WTC11 (cell line): ENCODE results near the gene SCGB1D4. TPM values are rescaled to one million over a fixed set of nuclear protein-coding genes. Genes with fewer than 3 reads are reported as not detected.

Experiments
- ATAC-seq: fragments of 200-7000 bp; cut with Tn5 transposase; 2 replicates; pipeline ENCODE4 v1.10.0; 2021; ENCODE audit warnings: mild to moderate bottlenecking, moderate library complexity
- CTCF ChIA-PET: fragments of 300-600 bp; sonication (Branson Sonifier 250); formaldehyde crosslinking; loops from one replicate; lab custom pipeline; 2021; ENCODE audit warnings: antibody characterized with exemption; lab: Charles Lee
- POLR2A ChIA-PET: fragments of 350-600 bp; sonication (Branson Sonifier 250); formaldehyde crosslinking; loops from one replicate; lab custom pipeline; 2021; ENCODE audit warnings: antibody characterized with exemption; lab: Charles Lee
- DNase-seq: peaks from one replicate; pipeline ENCODE4 v3.0.0; 2021; ENCODE audit warnings: low spot score
- H3K27ac Mint-ChIP-seq: 2 replicates; pipeline ENCODE4 v1.8.0; 2021; ENCODE audit warnings: mixed read lengths
- H3K27me3 Mint-ChIP-seq: 2 replicates; pipeline ENCODE4 v1.8.0; 2021; ENCODE audit warnings: low read depth, mild to moderate bottlenecking, moderate library complexity, mixed read lengths
- H3K36me3 Mint-ChIP-seq: 2 replicates; pipeline ENCODE4 v1.8.0; 2021; ENCODE audit warnings: mixed read lengths
- H3K4me1 Mint-ChIP-seq: 2 replicates; pipeline ENCODE4 v1.8.0; 2022; ENCODE audit warnings: mixed read lengths
- H3K4me3 Mint-ChIP-seq: 2 replicates; pipeline ENCODE4 v1.8.0; 2021; ENCODE audit warnings: mild to moderate bottlenecking, moderate library complexity, mixed read lengths
- H3K9me3 Mint-ChIP-seq: 2 replicates; pipeline ENCODE4 v1.8.0; 2021; ENCODE audit warnings: mixed read lengths
- ATF3 ChIP-seq: sonication (generic); formaldehyde crosslinking; conservative IDR thresholded peaks from 2 replicates; pipeline ENCODE4 v1.8.1; 2022; ENCODE audit warnings: mild to moderate bottlenecking, missing genetic modification reagents
- E2F5 ChIP-seq: sonication (generic); formaldehyde crosslinking; IDR thresholded peaks from 2 replicates; pipeline ENCODE4 v1.8.1; 2022; ENCODE audit warnings: mild to moderate bottlenecking, moderate library complexity, missing genetic modification reagents
- ERG ChIP-seq: fragments of 250-450 bp; sonication (Bioruptor Pico); IDR thresholded peaks from 2 replicates; pipeline ENCODE4 v1.8.0; 2021; ENCODE audit warnings: mild to moderate bottlenecking
- FOXP1 ChIP-seq: sonication (generic); formaldehyde crosslinking; IDR thresholded peaks from 2 replicates; pipeline ENCODE4 v1.8.0; 2022; ENCODE audit warnings: missing genetic modification reagents, mild to moderate bottlenecking, moderate library complexity, borderline replicate concordance
- GABPB1 ChIP-seq: sonication (generic); formaldehyde crosslinking; IDR thresholded peaks from 2 replicates; pipeline ENCODE4 v1.8.1; 2023; ENCODE audit warnings: mild to moderate bottlenecking, missing genetic modification reagents
- IRF1 ChIP-seq: sonication (generic); formaldehyde crosslinking; IDR thresholded peaks from 2 replicates; pipeline ENCODE4 v1.8.0; 2023; ENCODE audit warnings: missing genetic modification reagents
- IRF2 ChIP-seq: sonication (generic); formaldehyde crosslinking; IDR thresholded peaks from 2 replicates; pipeline ENCODE4 v1.8.0; 2022; ENCODE audit warnings: low read depth, missing genetic modification reagents, borderline replicate concordance
- JUN ChIP-seq: sonication (generic); formaldehyde crosslinking; IDR thresholded peaks from 2 replicates; pipeline ENCODE4 v1.8.0; 2023; ENCODE audit warnings: mild to moderate bottlenecking, missing genetic modification reagents
- NR1H2 ChIP-seq: sonication (generic); formaldehyde crosslinking; IDR thresholded peaks from 2 replicates; pipeline ENCODE4 v1.9.0; 2021; ENCODE audit warnings: mild to moderate bottlenecking, moderate library complexity, missing genetic modification reagents
- NR2C2 ChIP-seq: sonication (generic); formaldehyde crosslinking; IDR thresholded peaks from 2 replicates; pipeline ENCODE4 v1.8.0; 2022; ENCODE audit warnings: mild to moderate bottlenecking, missing genetic modification reagents
- NR3C1 ChIP-seq: sonication (generic); formaldehyde crosslinking; conservative IDR thresholded peaks from 2 replicates; pipeline ENCODE4 v1.8.1; 2023; ENCODE audit warnings: low read depth, mild to moderate bottlenecking, missing genetic modification reagents
- OVOL2 ChIP-seq: fragments of 250-450 bp; sonication (Bioruptor Pico); IDR thresholded peaks from 2 replicates; pipeline ENCODE4 v1.9.0; 2021; ENCODE audit warnings: mild to moderate bottlenecking, borderline replicate concordance
- SMAD3 ChIP-seq: sonication (generic); formaldehyde crosslinking; IDR thresholded peaks from 2 replicates; pipeline ENCODE4 v1.8.0; 2022; ENCODE audit warnings: missing genetic modification reagents, mild to moderate bottlenecking, borderline replicate concordance
- SP1 ChIP-seq: sonication (generic); formaldehyde crosslinking; conservative IDR thresholded peaks from 2 replicates; pipeline ENCODE4 v1.8.1; 2022; ENCODE audit warnings: missing genetic modification reagents
- TEAD4 ChIP-seq: sonication (generic); formaldehyde crosslinking; IDR thresholded peaks from 2 replicates; pipeline ENCODE4 v1.8.0; 2022; ENCODE audit warnings: mild to moderate bottlenecking, missing genetic modification reagents
- TP53 ChIP-seq: sonication (generic); formaldehyde crosslinking; IDR thresholded peaks from 2 replicates; pipeline ENCODE4 v1.8.1; 2023; ENCODE audit warnings: mild to moderate bottlenecking, missing genetic modification reagents
- ZBTB21 ChIP-seq: sonication (generic); formaldehyde crosslinking; IDR thresholded peaks from 2 replicates; pipeline ENCODE4 v1.8.1; 2023; ENCODE audit warnings: mild to moderate bottlenecking, missing genetic modification reagents, borderline replicate concordance
- ZBTB43 ChIP-seq: sonication (generic); formaldehyde crosslinking; IDR thresholded peaks from 2 replicates; pipeline ENCODE4 v1.8.1; 2023; ENCODE audit warnings: mild to moderate bottlenecking, missing genetic modification reagents
- ZNF138 ChIP-seq: sonication (generic); formaldehyde crosslinking; conservative IDR thresholded peaks from 2 replicates; pipeline ENCODE4 v1.8.1; 2022; ENCODE audit warnings: mild to moderate bottlenecking, moderate library complexity, missing genetic modification reagents
- ZNF263 ChIP-seq: sonication (generic); formaldehyde crosslinking; IDR thresholded peaks from 2 replicates; pipeline ENCODE4 v1.8.1; 2022; ENCODE audit warnings: low read depth, mild to moderate bottlenecking, moderate library complexity, missing genetic modification reagents
- ZNF416 ChIP-seq: fragments of 250-450 bp; sonication (Bioruptor Pico); IDR thresholded peaks from 2 replicates; pipeline ENCODE4 v1.9.0; 2021; ENCODE audit warnings: mild to moderate bottlenecking, inconsistent platforms
- ZSCAN18 ChIP-seq: fragments of 250-450 bp; sonication (Bioruptor Pico); IDR thresholded peaks from 2 replicates; pipeline ENCODE4 v2.1.2; 2022; ENCODE audit warnings: mild to moderate bottlenecking, moderate library complexity
- total RNA-seq: library from RNA; stranded (reverse); gene quantifications from 3 replicates; pipeline ENCODE4 v1.2.3, GENCODE V29; 2021

The SCGB1D4 gene
- total RNA-seq, 1 experiment from 2014 or later, result not detected

- ChIA-PET POLR2A (no interaction called here), CTCF (interaction anchor here (0.5 to 1.1 kb wide), 3 partner anchors 9 to 81 kb away, joined by 3 to 4 read pairs (median 4); partner anchors contain the start of gene SCGB2A2)
- no peak for ATAC-seq
These were observed 38.5 kb downstream of the SCGB1D4 start for GRCh38 chr11:62260261-62260953.

GRCh38 chr11:62256281-62256680 is 42.6 kb downstream of the SCGB1D4 start:
- Mint-ChIP-seq H3K27me3 (peaks cover 20% of the 10 kb centered on the region), H3K27ac (no peak overlapping the region), H3K9me3 (peaks cover 37% of the 10 kb centered on the region), H3K4me1 (peaks cover 5% of the 10 kb centered on the region; the same call in 1 of the 2 replicates), H3K4me3 (no peak overlapping the region), H3K36me3 (peaks cover 19% of the 10 kb centered on the region)
- no peak for DNase-seq
- CTCF ChIA-PET, result no interaction called here
- TF ChIP-seq ZBTB21, result no peak
- no peak for TF ChIP-seq NR3C1 (CRISPR knock-in tag)
- TF ChIP-seq IRF1 (CRISPR knock-in tag), result no peak
- TF ChIP-seq ERG (CRISPR knock-in tag), result no peak
- TF ChIP-seq OVOL2 (CRISPR knock-in tag), result no peak
- TF ChIP-seq E2F5 (CRISPR knock-in tag), result no peak
- no peak for TF ChIP-seq TP53 (CRISPR knock-in tag)
- no peak for TF ChIP-seq ZNF263 (CRISPR knock-in tag)
- no peak for TF ChIP-seq SP1 (CRISPR knock-in tag)
- TF ChIP-seq ZSCAN18 (CRISPR knock-in tag), result no peak
- no peak for TF ChIP-seq TEAD4 (CRISPR knock-in tag)
- no peak for TF ChIP-seq IRF2 (CRISPR knock-in tag)
- TF ChIP-seq ZBTB43, result no peak
- no peak for TF ChIP-seq ZNF138 (CRISPR knock-in tag)
- no peak for TF ChIP-seq NR1H2
- no peak for TF ChIP-seq FOXP1 (CRISPR knock-in tag)
- TF ChIP-seq SMAD3 (CRISPR knock-in tag), result no peak
- no peak for TF ChIP-seq ATF3 (CRISPR knock-in tag)
- TF ChIP-seq NR2C2, result no peak
- POLR2A ChIA-PET, result no interaction called here
- no peak for ATAC-seq

More at GRCh38 chr11:62260261-62260953, 38.5 kb downstream of the SCGB1D4 start:
- H3K27me3 Mint-ChIP-seq, result peaks cover 5% of the 10 kb centered on the region
- H3K4me3 Mint-ChIP-seq, result no peak overlapping the region
- H3K4me1 Mint-ChIP-seq, result peaks cover 14% of the 10 kb centered on the region; the same call in 1 of the 2 replicates
- TF ChIP-seq ZNF416 (CRISPR knock-in tag), result no peak
- TF ChIP-seq GABPB1 (CRISPR knock-in tag), result peak; percentile 76
- no peak for TF ChIP-seq JUN (CRISPR knock-in tag)
- no peak overlapping the region for H3K27ac Mint-ChIP-seq
- DNase-seq, result no peak
- H3K9me3 Mint-ChIP-seq, result peaks cover 7% of the 10 kb centered on the region
- no peaks in the 10 kb centered on the region for H3K36me3 Mint-ChIP-seq
